ENCODE data around the gene TM4SF20. TPM values are rescaled to one million over a fixed set of nuclear protein-coding genes. Genes with fewer than 3 reads are reported as not detected.

TM4SF20 gene
- polyA plus RNA-seq, 4 donors: 175 to 336 (median 206) TPM

DNA sequence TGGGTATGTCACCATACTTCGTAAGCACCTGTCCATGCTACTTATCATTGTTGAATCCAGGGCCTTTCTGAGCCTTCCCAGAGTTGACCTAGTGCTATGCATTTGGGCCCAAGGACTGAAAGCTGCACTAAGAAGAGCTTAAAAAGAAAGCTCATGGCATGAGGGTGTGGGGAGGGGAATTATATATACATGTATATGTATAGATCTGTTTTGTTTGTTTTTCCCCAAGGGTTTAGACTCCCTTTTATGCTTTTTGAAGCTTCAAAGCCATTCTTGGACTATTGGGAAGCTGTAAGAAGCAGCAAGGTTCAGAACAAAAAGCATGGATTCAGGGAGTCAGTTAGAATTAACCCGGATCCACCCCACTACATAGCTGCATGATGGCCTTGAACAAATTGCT lies 30.8 kb downstream of the TM4SF20 start:
- Histone ChIP-seq H3K27ac (ENCODE audit: low read depth in 1 of 3, low read length in 2 of 3) (no peak overlapping the region), H3K4me3 (ENCODE audit: low read depth in 1 of 3, low read length in 3 of 3) (no peak overlapping the region), H3K36me3 (ENCODE audit: control insufficient read depth in 3 of 3, insufficient read depth in 2 of 3, low read depth in 1 of 3, low read length in 3 of 3) (peaks cover 2 to 11% (median 9%) of the 10 kb centered on the region in 3 donors), H3K4me1 (ENCODE audit: control insufficient read depth in 3 of 3, insufficient read depth in 2 of 3, low read depth in 1 of 3, low read length in 2 of 3) (no peaks in the 10 kb centered on the region), H3K27me3 (ENCODE audit: control insufficient read depth in 3 of 3, insufficient read depth in 3 of 3, low read length in 3 of 3) (no peaks in the 10 kb centered on the region), H3K9me3 (ENCODE audit: control insufficient read depth in 2 of 2, insufficient read depth in 1 of 2, low read depth in 1 of 2, low read length in 1 of 2) (no peaks in the 10 kb centered on the region)
- DNase-seq (no peak), FAIRE-seq (no peak)
- WGBS, 3 donors: 90 to 100% (median 96%) methylated on average over 2 of the region's 2 CpGs

DNA sequence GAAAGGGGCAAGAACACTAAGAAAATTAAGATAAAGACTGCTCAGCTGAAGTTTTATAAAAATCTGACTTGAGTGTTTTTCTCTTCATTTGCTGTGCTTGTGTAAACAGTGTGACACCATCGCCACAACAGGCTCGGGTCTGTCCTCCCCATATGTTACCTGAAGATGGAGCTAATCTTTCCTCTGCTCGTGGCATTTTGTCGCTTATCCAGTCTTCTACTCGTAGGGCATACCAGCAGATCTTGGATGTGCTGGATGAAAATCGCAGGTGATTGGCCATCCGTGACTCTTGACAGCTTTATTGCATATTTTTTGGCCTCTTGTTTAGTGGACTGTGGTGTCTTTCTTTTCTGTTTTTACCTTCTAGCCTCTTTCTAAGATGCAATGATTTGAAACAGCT lies 32.0 kb downstream of the TM4SF20 start:
- DNase-seq: no peak
- Histone ChIP-seq H3K27me3 (ENCODE audit: control insufficient read depth in 3 of 3, insufficient read depth in 3 of 3, low read length in 3 of 3) (no peaks in the 10 kb centered on the region), H3K4me1 (ENCODE audit: control insufficient read depth in 3 of 3, insufficient read depth in 2 of 3, low read depth in 1 of 3, low read length in 2 of 3) (no peaks in the 10 kb centered on the region), H3K9me3 (ENCODE audit: control insufficient read depth in 2 of 2, insufficient read depth in 1 of 2, low read depth in 1 of 2, low read length in 1 of 2) (no peaks in the 10 kb centered on the region), H3K27ac (ENCODE audit: low read depth in 1 of 3, low read length in 2 of 3) (no peak overlapping the region), H3K4me3 (ENCODE audit: low read depth in 1 of 3, low read length in 3 of 3) (no peak overlapping the region), H3K36me3 (ENCODE audit: control insufficient read depth in 3 of 3, insufficient read depth in 2 of 3, low read depth in 1 of 3, low read length in 3 of 3) (peaks cover 2 to 9% (median 8%) of the 10 kb centered on the region in 3 donors)
- WGBS, 3 donors: 74 to 82% (median 77%) methylated on average over 7 of the region's 7 CpGs
- no peak for FAIRE-seq

DNA sequence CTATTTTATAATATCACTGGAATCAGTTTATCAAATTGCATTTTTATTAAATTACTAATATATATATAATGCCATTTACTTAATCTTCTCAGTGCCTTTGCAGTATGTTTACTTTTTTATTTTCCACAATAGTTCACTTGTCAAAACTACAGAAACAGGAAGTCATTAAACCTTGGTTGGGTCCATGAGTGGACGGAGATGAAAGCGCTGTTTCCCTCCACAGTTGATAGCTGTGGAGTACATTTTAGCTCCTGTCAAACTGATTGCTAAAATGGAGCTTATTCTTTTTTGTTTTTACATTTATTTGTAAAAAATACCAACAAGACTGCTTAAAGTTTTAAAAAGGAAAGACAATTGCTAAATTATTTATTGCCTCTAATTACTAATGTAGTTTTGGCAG lies 34.9 kb downstream of the TM4SF20 start:
- Histone ChIP-seq H3K27ac (ENCODE audit: low read depth in 1 of 3, low read length in 2 of 3) (no peak overlapping the region), H3K27me3 (ENCODE audit: control insufficient read depth in 3 of 3, insufficient read depth in 3 of 3, low read length in 3 of 3) (no peaks in the 10 kb centered on the region), H3K36me3 (ENCODE audit: control insufficient read depth in 3 of 3, insufficient read depth in 2 of 3, low read depth in 1 of 3, low read length in 3 of 3) (peaks cover 6 to 11% (median 8%) of the 10 kb centered on the region in 3 donors), H3K9me3 (ENCODE audit: control insufficient read depth in 2 of 2, insufficient read depth in 1 of 2, low read depth in 1 of 2, low read length in 1 of 2) (no peaks in the 10 kb centered on the region), H3K4me3 (ENCODE audit: low read depth in 1 of 3, low read length in 3 of 3) (no peak overlapping the region), H3K4me1 (ENCODE audit: control insufficient read depth in 3 of 3, insufficient read depth in 2 of 3, low read depth in 1 of 3, low read length in 2 of 3) (no peaks in the 10 kb centered on the region)
- WGBS, 3 donors: 70 to 81% (median 79%) methylated on average over 2 of the region's 2 CpGs
- FAIRE-seq: no peak
- DNase-seq: no peak

DNA sequence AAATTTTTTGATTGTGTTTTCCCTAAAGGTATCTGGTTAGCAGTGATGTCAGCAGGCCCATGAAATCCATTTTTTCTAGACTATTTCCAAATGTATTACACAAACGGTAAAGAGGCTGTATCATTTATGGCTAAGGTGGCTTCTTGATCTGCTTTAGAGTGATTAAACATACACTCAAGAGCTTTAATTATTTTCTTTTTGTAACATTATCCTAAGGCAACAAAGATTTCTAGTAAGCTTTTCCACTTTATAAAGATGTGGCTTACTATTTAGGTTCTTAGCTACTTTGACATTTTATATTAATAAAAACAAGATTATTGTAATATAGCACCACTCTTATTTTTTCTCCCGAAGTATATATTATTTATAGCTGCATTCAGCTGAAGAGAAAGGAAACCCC lies 37.6 kb downstream of the TM4SF20 start:
- H3K27me3 ChIP-seq (ENCODE audit: control insufficient read depth in 3 of 3, insufficient read depth in 3 of 3, low read length in 3 of 3): no peaks in the 10 kb centered on the region
- H3K27ac ChIP-seq (ENCODE audit: low read depth in 1 of 3, low read length in 2 of 3): no peak overlapping the region
- H3K9me3 ChIP-seq (ENCODE audit: control insufficient read depth in 2 of 2, insufficient read depth in 1 of 2, low read depth in 1 of 2, low read length in 1 of 2): no peaks in the 10 kb centered on the region
- H3K4me3 ChIP-seq (ENCODE audit: low read depth in 1 of 3, low read length in 3 of 3): no peak overlapping the region
- H3K4me1 ChIP-seq (ENCODE audit: control insufficient read depth in 3 of 3, insufficient read depth in 2 of 3, low read depth in 1 of 3, low read length in 2 of 3): peaks cover 0 to 3% (median 0%) of the 10 kb centered on the region in 3 donors
- 87 to 95% (median 91%) methylated on average over 2 of the region's 2 CpGs for WGBS, 3 donors
- no peak for DNase-seq
- no peak for FAIRE-seq
- peaks cover 3 to 11% (median 4%) of the 10 kb centered on the region in 3 donors for H3K36me3 ChIP-seq (ENCODE audit: control insufficient read depth in 3 of 3, insufficient read depth in 2 of 3, low read depth in 1 of 3, low read length in 3 of 3)

DNA sequence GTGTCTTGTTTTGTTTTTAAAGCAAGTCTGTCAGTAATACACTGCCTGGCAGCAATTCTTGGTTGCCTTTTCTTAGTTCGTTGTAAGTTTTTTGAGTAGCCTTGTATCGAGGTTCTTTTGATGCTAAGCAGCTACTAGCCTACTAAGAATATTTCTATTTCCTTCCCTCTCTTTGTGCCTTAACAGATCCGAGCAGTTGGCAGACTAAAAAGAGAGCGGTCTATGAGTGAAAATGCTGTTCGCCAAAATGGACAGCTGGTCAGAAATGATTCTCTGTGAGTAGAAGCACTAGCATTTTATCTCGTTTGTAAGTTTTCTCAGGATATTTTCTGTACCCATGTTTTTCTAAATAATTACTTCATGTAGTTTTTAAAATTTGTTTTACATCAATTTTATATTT lies 39.0 kb downstream of the TM4SF20 start:
- no peaks in the 10 kb centered on the region for H3K9me3 ChIP-seq (ENCODE audit: control insufficient read depth in 2 of 2, insufficient read depth in 1 of 2, low read depth in 1 of 2, low read length in 1 of 2)
- H3K36me3 ChIP-seq (ENCODE audit: control insufficient read depth in 3 of 3, insufficient read depth in 2 of 3, low read depth in 1 of 3, low read length in 3 of 3): peaks cover 3 to 17% (median 4%) of the 10 kb centered on the region in 3 donors
- WGBS, 3 donors: 73 to 79% (median 78%) methylated on average over 6 of the region's 6 CpGs
- H3K4me3 ChIP-seq (ENCODE audit: low read depth in 1 of 3, low read length in 3 of 3): no peak overlapping the region
- DNase-seq (no peak), FAIRE-seq (no peak)
- H3K4me1 ChIP-seq (ENCODE audit: control insufficient read depth in 3 of 3, insufficient read depth in 2 of 3, low read depth in 1 of 3, low read length in 2 of 3): peaks cover 0 to 3% (median 0%) of the 10 kb centered on the region in 3 donors
- H3K27ac ChIP-seq (ENCODE audit: low read depth in 1 of 3, low read length in 2 of 3): no peak overlapping the region
- no peaks in the 10 kb centered on the region for H3K27me3 ChIP-seq (ENCODE audit: control insufficient read depth in 3 of 3, insufficient read depth in 3 of 3, low read length in 3 of 3)

DNA sequence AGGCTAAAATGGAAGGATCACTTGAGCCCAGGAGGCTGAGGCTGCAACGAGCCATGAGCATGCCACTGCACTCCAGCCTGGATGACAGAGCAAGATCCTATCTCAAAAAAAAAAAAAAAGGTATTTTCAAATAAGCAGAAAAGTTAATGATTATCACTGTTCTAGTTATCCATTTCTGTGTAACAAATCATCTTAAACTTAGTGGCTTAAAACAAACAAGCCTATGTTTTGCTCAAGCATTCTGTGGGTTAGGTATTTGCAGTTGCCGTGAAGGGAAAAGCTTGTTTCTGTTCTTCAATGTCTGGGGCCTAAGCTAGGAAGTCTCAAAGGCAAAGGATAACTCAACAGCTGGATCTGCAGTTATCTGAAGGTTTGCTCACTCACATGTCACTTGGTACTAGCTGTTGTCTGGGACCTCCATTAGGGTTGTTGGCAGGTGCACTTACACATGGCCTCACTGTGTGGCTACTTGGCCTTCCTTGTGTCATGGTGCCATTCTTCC lies 40.0 kb downstream of the TM4SF20 start:
- FAIRE-seq (no peak), DNase-seq (peak in 1 of 2 donors; percentile 36)
- H3K27me3 ChIP-seq (ENCODE audit: control insufficient read depth in 3 of 3, insufficient read depth in 3 of 3, low read length in 3 of 3): no peaks in the 10 kb centered on the region
- H3K9me3 ChIP-seq (ENCODE audit: control insufficient read depth in 2 of 2, insufficient read depth in 1 of 2, low read depth in 1 of 2, low read length in 1 of 2): no peaks in the 10 kb centered on the region
- H3K27ac ChIP-seq (ENCODE audit: low read depth in 1 of 3, low read length in 2 of 3): no peak overlapping the region
- peaks cover 0 to 3% (median 0%) of the 10 kb centered on the region in 3 donors for H3K4me1 ChIP-seq (ENCODE audit: control insufficient read depth in 3 of 3, insufficient read depth in 2 of 3, low read depth in 1 of 3, low read length in 2 of 3)
- WGBS, 3 donors: 82 to 90% (median 89%) methylated on average over 2 of the region's 2 CpGs
- H3K4me3 ChIP-seq (ENCODE audit: low read depth in 1 of 3, low read length in 3 of 3): no peak overlapping the region
- peaks cover 3 to 20% (median 8%) of the 10 kb centered on the region in 3 donors for H3K36me3 ChIP-seq (ENCODE audit: control insufficient read depth in 3 of 3, insufficient read depth in 2 of 3, low read depth in 1 of 3, low read length in 3 of 3)

DNA sequence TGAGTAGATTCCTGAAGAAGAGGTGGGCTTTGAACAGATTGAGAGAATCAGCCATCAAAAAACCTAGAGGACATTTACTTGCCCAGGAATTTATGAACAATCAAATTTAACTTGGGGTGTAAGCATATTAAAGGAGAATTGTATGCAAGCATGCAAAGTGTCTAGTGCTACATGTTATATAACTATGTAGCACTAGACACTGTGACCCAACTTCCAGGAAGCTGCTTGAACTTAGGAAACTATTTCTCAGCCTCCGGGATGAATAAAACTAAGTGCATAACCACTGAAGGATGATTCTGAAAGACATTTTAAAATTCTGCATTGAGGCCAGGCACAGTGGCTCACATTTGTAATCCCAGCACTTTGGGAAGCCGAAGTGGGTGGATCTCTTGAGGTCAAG lies 41.7 kb downstream of the TM4SF20 start:
- FAIRE-seq (no peak), DNase-seq (no peak)
- Histone ChIP-seq H3K27ac (ENCODE audit: low read depth in 1 of 3, low read length in 2 of 3) (no peak overlapping the region), H3K4me3 (ENCODE audit: low read depth in 1 of 3, low read length in 3 of 3) (no peak overlapping the region), H3K36me3 (ENCODE audit: control insufficient read depth in 3 of 3, insufficient read depth in 2 of 3, low read depth in 1 of 3, low read length in 3 of 3) (peaks cover 3 to 20% (median 4%) of the 10 kb centered on the region in 3 donors), H3K27me3 (ENCODE audit: control insufficient read depth in 3 of 3, insufficient read depth in 3 of 3, low read length in 3 of 3) (no peaks in the 10 kb centered on the region), H3K4me1 (ENCODE audit: control insufficient read depth in 3 of 3, insufficient read depth in 2 of 3, low read depth in 1 of 3, low read length in 2 of 3) (peaks cover 0 to 3% (median 0%) of the 10 kb centered on the region in 3 donors), H3K9me3 (ENCODE audit: control insufficient read depth in 2 of 2, insufficient read depth in 1 of 2, low read depth in 1 of 2, low read length in 1 of 2) (no peaks in the 10 kb centered on the region)
- 95 to 99% (median 98%) methylated on average over 2 of the region's 2 CpGs for WGBS, 3 donors

DNA sequence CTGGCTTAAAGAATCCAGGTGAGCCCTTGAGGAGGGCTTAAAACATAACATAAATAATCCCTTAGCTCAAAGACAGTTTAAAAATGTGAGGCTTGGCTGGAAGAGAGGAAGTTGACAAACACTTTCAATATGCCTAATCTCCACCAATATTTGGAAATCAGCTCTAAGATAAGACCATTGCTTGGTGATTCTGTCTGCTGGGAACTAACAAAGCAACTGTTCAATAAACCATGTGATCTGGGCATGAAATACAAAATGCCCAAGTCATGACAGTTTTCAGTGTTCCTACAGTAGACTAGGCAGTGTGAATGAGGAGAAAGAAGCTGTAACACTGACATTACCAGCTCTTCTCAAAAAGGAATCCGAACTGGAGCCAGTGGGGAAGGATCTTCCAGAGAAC lies 43.4 kb downstream of the TM4SF20 start:
- FAIRE-seq: no peak
- WGBS, 3 donors: 85 to 96% (median 88%) methylated on average over 1 of the region's 1 CpG
- no peak overlapping the region for H3K27ac ChIP-seq (ENCODE audit: low read depth in 1 of 3, low read length in 2 of 3)

DNA sequence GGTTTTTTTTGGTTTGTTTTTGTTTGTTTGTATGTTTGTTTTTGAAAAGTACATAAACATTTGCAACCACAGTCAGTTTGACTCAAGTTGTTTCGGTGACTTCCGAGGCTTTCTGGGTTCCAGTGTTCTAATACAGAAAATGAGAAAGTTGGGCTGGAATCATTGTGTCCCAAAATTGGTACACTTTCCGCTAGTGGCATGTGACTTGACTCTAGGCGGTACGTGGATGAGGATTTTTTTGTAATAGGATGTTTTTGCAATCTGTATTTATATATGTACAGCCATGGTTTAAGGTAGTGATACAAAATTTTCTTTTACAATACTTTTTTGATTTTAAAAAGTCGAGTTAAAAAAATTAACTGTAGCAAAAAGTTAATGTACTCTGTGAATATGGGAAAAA lies 52.3 kb downstream of the TM4SF20 start:
- no peak for DNase-seq

More for the DNA sequence above, 43.4 kb downstream of the TM4SF20 start:
- Histone ChIP-seq H3K36me3 (ENCODE audit: control insufficient read depth in 3 of 3, insufficient read depth in 2 of 3, low read depth in 1 of 3, low read length in 3 of 3) (peaks cover 3 to 20% (median 4%) of the 10 kb centered on the region in 3 donors), H3K27me3 (ENCODE audit: control insufficient read depth in 3 of 3, insufficient read depth in 3 of 3, low read length in 3 of 3) (no peaks in the 10 kb centered on the region), H3K9me3 (ENCODE audit: control insufficient read depth in 2 of 2, insufficient read depth in 1 of 2, low read depth in 1 of 2, low read length in 1 of 2) (no peaks in the 10 kb centered on the region), H3K4me1 (ENCODE audit: control insufficient read depth in 3 of 3, insufficient read depth in 2 of 3, low read depth in 1 of 3, low read length in 2 of 3) (peaks cover 0 to 3% (median 0%) of the 10 kb centered on the region in 3 donors), H3K4me3 (ENCODE audit: low read depth in 1 of 3, low read length in 3 of 3) (no peak overlapping the region)
- DNase-seq: no peak

More for the DNA sequence above, 52.3 kb downstream of the TM4SF20 start:
- Histone ChIP-seq H3K9me3 (ENCODE audit: control insufficient read depth in 2 of 2, insufficient read depth in 1 of 2, low read depth in 1 of 2, low read length in 1 of 2) (peaks cover 0 to 6% of the 10 kb centered on the region in 2 donors), H3K27ac (ENCODE audit: low read depth in 1 of 3, low read length in 2 of 3) (no peak overlapping the region), H3K27me3 (ENCODE audit: control insufficient read depth in 3 of 3, insufficient read depth in 3 of 3, low read length in 3 of 3) (no peaks in the 10 kb centered on the region), H3K4me1 (ENCODE audit: control insufficient read depth in 3 of 3, insufficient read depth in 2 of 3, low read depth in 1 of 3, low read length in 2 of 3) (peaks cover 0 to 6% (median 5%) of the 10 kb centered on the region in 3 donors), H3K36me3 (ENCODE audit: control insufficient read depth in 3 of 3, insufficient read depth in 2 of 3, low read depth in 1 of 3, low read length in 3 of 3) (peaks cover 2 to 5% (median 2%) of the 10 kb centered on the region in 3 donors), H3K4me3 (ENCODE audit: low read depth in 1 of 3, low read length in 3 of 3) (peak overlapping the region in 1 of 3 donors; percentile 64)
- WGBS, 3 donors: 91 to 92% (median 91%) methylated on average over 6 of the region's 6 CpGs
- FAIRE-seq: no peak

Data from small intestine (tissue), 7 donors.